Measurements from ENCODE around the gene RNF227.

DNA sequence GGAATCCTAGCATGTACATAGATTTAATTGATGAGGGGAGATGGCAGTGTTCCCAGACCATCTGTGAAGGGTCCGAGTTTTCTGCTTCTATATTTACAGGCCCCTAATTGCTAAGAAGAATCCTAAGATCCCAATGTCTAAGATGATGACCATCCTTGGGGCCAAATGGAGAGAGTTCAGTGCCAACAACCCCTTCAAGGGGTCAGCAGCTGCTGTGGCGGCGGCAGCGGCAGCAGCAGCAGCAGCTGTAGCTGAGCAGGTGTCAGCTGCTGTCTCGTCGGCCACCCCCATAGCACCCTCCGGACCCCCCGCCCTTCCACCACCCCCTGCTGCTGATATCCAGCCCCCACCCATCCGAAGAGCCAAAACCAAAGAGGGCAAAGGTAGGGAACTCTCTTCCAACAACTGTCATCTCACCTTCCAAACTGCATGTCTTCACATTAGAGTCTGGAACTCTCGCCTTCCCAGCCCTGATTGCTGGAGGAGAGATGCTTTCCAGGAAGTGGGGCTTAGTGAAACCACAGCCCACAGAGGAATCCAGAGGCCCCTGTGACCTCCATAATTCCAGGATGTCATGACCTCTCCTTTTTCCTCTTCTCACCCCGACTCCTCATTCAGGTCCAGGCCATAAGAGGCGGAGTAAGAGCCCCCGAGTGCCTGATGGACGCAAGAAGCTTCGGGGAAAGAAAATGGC is 22.8 kb downstream of the RNF227 start:
- TF ChIP-seq POLR2A (IDR thresholded peaks at IDR 0.05; ENCODE audit: low read depth, low read length) (no peak), TAF1 (IDR thresholded peaks at IDR 0.05; ENCODE audit: borderline replicate concordance, low read depth, low read length) (no peak)
